ENCODE measurements around the gene ROR1. TPM values are rescaled to one million over a fixed set of nuclear protein-coding genes. Genes with fewer than 3 reads are reported as not detected.
A peak's percentile ranks its signal among the peaks of the same experiment; 100 is the strongest.

ROR1 gene
- total RNA-seq, 1 experiment from 2014 or later = 2.7 TPM

- no peak overlapping the region for H3K9ac ChIP-seq (ENCODE audit: low read length)
- H3K9me2 ChIP-seq (ENCODE audit: insufficient read depth) = no peaks in the 10 kb centered on the region
- ChIA-PET RAD21 (ENCODE audit: low non-redundant PET in 1 of 2, low total read pairs in 2 of 2, uncharacterized antibody in 2 of 2, unreplicated experiment in 2 of 2) (no interaction called here), CTCF (no interaction called here), POLR2A (interaction anchor here (0.5 to 0.7 kb wide), 2 partner anchors 18 to 112 kb away, joined by 3 read pairs; no protein-coding TSS in a partner anchor)
- intact Hi-C loops (cut with micrococcal nuclease) = no loop called here
- no peaks in the 10 kb centered on the region for H3K27me3 ChIP-seq (ENCODE audit: insufficient read depth, low read length)
- H3K27ac ChIP-seq (ENCODE audit: low read depth, low read length) = no peak overlapping the region
- H3K9me3 ChIP-seq (ENCODE audit: control insufficient read depth in 1 of 2, insufficient read depth in 1 of 2, low read depth in 1 of 2, low read length in 2 of 2) = no peaks in the 10 kb centered on the region
- H3K36me3 ChIP-seq (ENCODE audit: control insufficient read depth in 1 of 2, insufficient read depth in 2 of 2, low read length in 2 of 2) = no peaks in the 10 kb centered on the region
- H2AFZ ChIP-seq (ENCODE audit: low read depth, low read length, poor library complexity, severe bottlenecking) = peak overlapping the region; percentile 71
- H3K79me2 ChIP-seq (ENCODE audit: insufficient read depth, low read length) = no peaks in the 10 kb centered on the region
- DNase-seq (ENCODE audit: low read depth, low spot score) = peak; percentile 19
- no TSS peak for BruUV-seq (replicated peaks)
- peak; percentile 76 for ATAC-seq
- no peaks in the 10 kb centered on the region for H4K20me1 ChIP-seq (ENCODE audit: insufficient read depth)
- H3K4me1 ChIP-seq (ENCODE audit: control insufficient read depth in 1 of 2, insufficient read depth in 2 of 2, low read length in 2 of 2) = peaks cover 0 to 16% of the 10 kb centered on the region in 2 experiments; a peak in 2 of 4 replicates
- H3K4me2 ChIP-seq (ENCODE audit: low read length) = peak overlapping the region; percentile 67
- 0 out of 4 replicates have a peak overlapping the region, but pooled peaks of 1 of the 2 experiments have one; percentile 14 for H3K4me3 ChIP-seq (replicated peaks in 1 of 2; ENCODE audit: low read depth in 1 of 2, low read length in 2 of 2)
- TF ChIP-seq YY1 (IDR thresholded peaks at IDR 0.05; ENCODE audit: extremely low read depth, insufficient replicate concordance, low read depth, low read length) = no peak
- TF ChIP-seq, protein P1, sequence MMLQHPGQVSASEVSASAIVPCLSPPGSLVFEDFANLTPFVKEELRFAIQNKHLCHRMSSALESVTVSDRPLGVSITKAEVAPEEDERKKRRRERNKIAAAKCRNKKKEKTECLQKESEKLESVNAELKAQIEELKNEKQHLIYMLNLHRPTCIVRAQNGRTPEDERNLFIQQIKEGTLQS (IDR thresholded peaks at IDR 0.05) = no peak
- TF ChIP-seq CBX3 (IDR thresholded peaks at IDR 0.05; ENCODE audit: low read depth) = peak; percentile 89; the same call in 1 of the 2 replicates
- peak; percentile 77 for TF ChIP-seq MAX (IDR thresholded peaks at IDR 0.05)
- no peak for TF ChIP-seq ELF1 (IDR thresholded peaks at IDR 0.05; ENCODE audit: borderline replicate concordance, low read depth)
- TF ChIP-seq RAD21 (IDR thresholded peaks at IDR 0.05; ENCODE audit: low read depth) = no peak
- no peak for TF ChIP-seq EGR1 (IDR thresholded peaks at IDR 0.05; ENCODE audit: low read depth)
- peak; percentile 21; the same call in 1 of the 2 replicates for TF ChIP-seq CEBPB (IDR thresholded peaks at IDR 0.05; ENCODE audit: low read depth)
- TF ChIP-seq, protein P2, sequence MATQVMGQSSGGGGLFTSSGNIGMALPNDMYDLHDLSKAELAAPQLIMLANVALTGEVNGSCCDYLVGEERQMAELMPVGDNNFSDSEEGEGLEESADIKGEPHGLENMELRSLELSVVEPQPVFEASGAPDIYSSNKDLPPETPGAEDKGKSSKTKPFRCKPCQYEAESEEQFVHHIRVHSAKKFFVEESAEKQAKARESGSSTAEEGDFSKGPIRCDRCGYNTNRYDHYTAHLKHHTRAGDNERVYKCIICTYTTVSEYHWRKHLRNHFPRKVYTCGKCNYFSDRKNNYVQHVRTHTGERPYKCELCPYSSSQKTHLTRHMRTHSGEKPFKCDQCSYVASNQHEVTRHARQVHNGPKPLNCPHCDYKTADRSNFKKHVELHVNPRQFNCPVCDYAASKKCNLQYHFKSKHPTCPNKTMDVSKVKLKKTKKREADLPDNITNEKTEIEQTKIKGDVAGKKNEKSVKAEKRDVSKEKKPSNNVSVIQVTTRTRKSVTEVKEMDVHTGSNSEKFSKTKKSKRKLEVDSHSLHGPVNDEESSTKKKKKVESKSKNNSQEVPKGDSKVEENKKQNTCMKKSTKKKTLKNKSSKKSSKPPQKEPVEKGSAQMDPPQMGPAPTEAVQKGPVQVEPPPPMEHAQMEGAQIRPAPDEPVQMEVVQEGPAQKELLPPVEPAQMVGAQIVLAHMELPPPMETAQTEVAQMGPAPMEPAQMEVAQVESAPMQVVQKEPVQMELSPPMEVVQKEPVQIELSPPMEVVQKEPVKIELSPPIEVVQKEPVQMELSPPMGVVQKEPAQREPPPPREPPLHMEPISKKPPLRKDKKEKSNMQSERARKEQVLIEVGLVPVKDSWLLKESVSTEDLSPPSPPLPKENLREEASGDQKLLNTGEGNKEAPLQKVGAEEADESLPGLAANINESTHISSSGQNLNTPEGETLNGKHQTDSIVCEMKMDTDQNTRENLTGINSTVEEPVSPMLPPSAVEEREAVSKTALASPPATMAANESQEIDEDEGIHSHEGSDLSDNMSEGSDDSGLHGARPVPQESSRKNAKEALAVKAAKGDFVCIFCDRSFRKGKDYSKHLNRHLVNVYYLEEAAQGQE (IDR thresholded peaks at IDR 0.05; ENCODE audit: low read depth) = no peak
- TF ChIP-seq CTCF (IDR thresholded peaks at IDR 0.05 in 2 of 3, conservative IDR thresholded peaks at IDR 0.05 in 1 of 3; ENCODE audit: borderline replicate concordance in 1 of 3, insufficient read depth in 1 of 3, low read depth in 2 of 3, low read length in 2 of 3) = no peak
- peak; percentile 44; the same call in 1 of the 2 replicates for TF ChIP-seq SRF (IDR thresholded peaks at IDR 0.05; ENCODE audit: low read depth)
- TF ChIP-seq, protein P3, sequence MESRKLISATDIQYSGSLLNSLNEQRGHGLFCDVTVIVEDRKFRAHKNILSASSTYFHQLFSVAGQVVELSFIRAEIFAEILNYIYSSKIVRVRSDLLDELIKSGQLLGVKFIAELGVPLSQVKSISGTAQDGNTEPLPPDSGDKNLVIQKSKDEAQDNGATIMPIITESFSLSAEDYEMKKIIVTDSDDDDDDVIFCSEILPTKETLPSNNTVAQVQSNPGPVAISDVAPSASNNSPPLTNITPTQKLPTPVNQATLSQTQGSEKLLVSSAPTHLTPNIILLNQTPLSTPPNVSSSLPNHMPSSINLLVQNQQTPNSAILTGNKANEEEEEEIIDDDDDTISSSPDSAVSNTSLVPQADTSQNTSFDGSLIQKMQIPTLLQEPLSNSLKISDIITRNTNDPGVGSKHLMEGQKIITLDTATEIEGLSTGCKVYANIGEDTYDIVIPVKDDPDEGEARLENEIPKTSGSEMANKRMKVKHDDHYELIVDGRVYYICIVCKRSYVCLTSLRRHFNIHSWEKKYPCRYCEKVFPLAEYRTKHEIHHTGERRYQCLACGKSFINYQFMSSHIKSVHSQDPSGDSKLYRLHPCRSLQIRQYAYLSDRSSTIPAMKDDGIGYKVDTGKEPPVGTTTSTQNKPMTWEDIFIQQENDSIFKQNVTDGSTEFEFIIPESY (IDR thresholded peaks at IDR 0.05; ENCODE audit: extremely low read depth, insufficient replicate concordance, low read length) = no peak
- 0 out of 2 replicates have a peak, but pooled peaks have one; percentile 23 for TF ChIP-seq POLR2AphosphoS5 (IDR thresholded peaks at IDR 0.05; ENCODE audit: low read depth, low read length)
- TF ChIP-seq JUND (IDR thresholded peaks at IDR 0.05) = peak; percentile 69; the same call in 1 of the 2 replicates
- TF ChIP-seq ZNF274 (IDR thresholded peaks at IDR 0.05; ENCODE audit: low read depth, low read length) = no peak
- no peak for TF ChIP-seq SIN3A (IDR thresholded peaks at IDR 0.05; ENCODE audit: low read depth)
- TF ChIP-seq FOSL1 (IDR thresholded peaks at IDR 0.05; ENCODE audit: low read depth) = peak; percentile 78
- no peak for TF ChIP-seq TCF7L2 (IDR thresholded peaks at IDR 0.05; ENCODE audit: borderline replicate concordance, extremely low read depth, insufficient read depth, insufficient read length)
Observed at GRCh38 chr1:64006276-64007051, 232.6 kb downstream of the ROR1 start.

Data from HCT116 (cell line).